Right atrium auricular region (tissue), 2 donors: ENCODE measurements around the gene GABBR2. TPM values are rescaled to one million over a fixed set of nuclear protein-coding genes. Genes with fewer than 3 reads are reported as not detected.

Experiments used
- DNase-seq: peaks from one replicate; pipeline ENCODE4 v3.0.0-alpha.2; 2019; ENCODE audit warnings: low spot score
- H3K27ac ChIP-seq, 2 donors: fragments of 200-600 bp; sonication (generic); 1 replicate in 1 of 2; 2 replicates in 1 of 2; pipeline ENCODE4 v1.5.1; 2016 to 2019
- H3K27me3 ChIP-seq, 2 donors: fragments of 200-600 bp; sonication (generic); one replicate each; pipeline versions ENCODE4 v1.5.1 to v1.6.0; 2017 to 2019
- H3K36me3 ChIP-seq: fragments of 200-600 bp; sonication (generic); one replicate; pipeline ENCODE4 v1.5.1; 2016
- H3K4me1 ChIP-seq, 2 donors: fragments of 200-600 bp; sonication (generic); one replicate each; pipeline versions ENCODE4 v1.5.1 to v1.6.0; 2017 to 2019
- H3K4me3 ChIP-seq, 2 donors: fragments of 200-600 bp; sonication (generic); 1 replicate in 1 of 2; 2 replicates in 1 of 2; pipeline ENCODE4 v1.5.1; 2017 to 2019; ENCODE audit warnings: mild to moderate bottlenecking in 1 of 2, moderate library complexity in 1 of 2
- H3K9me3 ChIP-seq, 2 donors: fragments of 200-600 bp; sonication (generic); one replicate each; pipeline ENCODE4 v1.5.1; 2019
- total RNA-seq, 2 donors: library from RNA; depleted of rRNA; stranded (reverse); fragments of >200 nt; gene quantifications; one replicate each; pipeline ENCODE4 v1.1.0, GENCODE V29; 2016
- TF ChIP-seq, protein P1 (sequence below), 2 donors: fragments of 200-600 bp; sonication (generic); IDR thresholded peaks; one replicate each; pipeline ENCODE4 v1.5.1; 2019; ENCODE audit warnings: antibody characterized with exemption in 2 of 2

GABBR2 gene
- total RNA-seq, 2 donors from 2014 or later, result 0.22 TPM; not detected in 1

GRCh38 chr9:98552331-98552730, 156.4 kb downstream of the GABBR2 start:
- H3K27me3 ChIP-seq, result no peaks in the 10 kb centered on the region
- peak; percentile 48 for DNase-seq
- no peaks in the 10 kb centered on the region for H3K4me1 ChIP-seq
- no peaks in the 10 kb centered on the region for H3K36me3 ChIP-seq
- no peak overlapping the region for H3K4me3 ChIP-seq
- no peaks in the 10 kb centered on the region for H3K9me3 ChIP-seq
- no peak overlapping the region for H3K27ac ChIP-seq
- TF ChIP-seq, protein P1, sequence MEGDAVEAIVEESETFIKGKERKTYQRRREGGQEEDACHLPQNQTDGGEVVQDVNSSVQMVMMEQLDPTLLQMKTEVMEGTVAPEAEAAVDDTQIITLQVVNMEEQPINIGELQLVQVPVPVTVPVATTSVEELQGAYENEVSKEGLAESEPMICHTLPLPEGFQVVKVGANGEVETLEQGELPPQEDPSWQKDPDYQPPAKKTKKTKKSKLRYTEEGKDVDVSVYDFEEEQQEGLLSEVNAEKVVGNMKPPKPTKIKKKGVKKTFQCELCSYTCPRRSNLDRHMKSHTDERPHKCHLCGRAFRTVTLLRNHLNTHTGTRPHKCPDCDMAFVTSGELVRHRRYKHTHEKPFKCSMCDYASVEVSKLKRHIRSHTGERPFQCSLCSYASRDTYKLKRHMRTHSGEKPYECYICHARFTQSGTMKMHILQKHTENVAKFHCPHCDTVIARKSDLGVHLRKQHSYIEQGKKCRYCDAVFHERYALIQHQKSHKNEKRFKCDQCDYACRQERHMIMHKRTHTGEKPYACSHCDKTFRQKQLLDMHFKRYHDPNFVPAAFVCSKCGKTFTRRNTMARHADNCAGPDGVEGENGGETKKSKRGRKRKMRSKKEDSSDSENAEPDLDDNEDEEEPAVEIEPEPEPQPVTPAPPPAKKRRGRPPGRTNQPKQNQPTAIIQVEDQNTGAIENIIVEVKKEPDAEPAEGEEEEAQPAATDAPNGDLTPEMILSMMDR (IDR thresholded peaks at IDR 0.05), result no peak

DNA sequence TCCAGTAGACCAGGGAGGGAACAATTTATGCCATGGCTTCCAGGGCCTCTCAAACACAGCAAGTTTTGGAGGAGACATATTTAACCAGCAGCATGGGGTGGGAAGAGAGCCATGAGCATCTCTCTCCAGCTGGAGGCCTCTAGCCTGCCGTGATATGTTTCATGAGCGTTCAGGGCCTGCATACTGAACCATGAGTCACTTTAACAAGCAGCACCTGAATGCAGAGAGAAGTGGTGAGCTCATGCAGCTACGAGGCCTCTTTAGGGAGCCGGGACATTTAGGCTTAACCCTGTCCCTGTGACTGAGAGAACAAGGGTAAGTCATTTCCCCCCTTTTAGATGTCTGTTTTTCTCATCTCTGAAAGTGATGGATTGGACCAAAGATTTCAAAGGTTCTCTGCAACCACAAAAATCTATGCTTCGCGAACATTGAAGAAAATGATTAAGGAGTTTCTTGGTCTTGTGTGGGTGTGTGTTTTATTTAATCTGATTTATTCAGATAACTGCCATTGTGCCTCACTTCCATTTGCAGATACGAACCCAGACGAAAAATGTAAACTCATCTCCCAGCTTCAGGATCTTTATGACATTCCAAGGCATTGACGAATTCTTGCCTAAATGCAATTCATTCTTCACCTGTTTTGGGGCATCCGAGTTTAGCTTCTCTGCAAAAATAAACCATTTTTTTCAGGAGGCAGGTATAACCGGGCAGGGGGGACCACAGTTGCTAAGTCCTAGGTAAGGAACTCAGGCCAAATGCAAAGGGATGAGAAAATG, 157.0 kb downstream of the GABBR2 start:
- DNase-seq, result peak; percentile 23
- no peaks in the 10 kb centered on the region for H3K4me1 ChIP-seq
- TF ChIP-seq, protein P1 (IDR thresholded peaks at IDR 0.05), result no peak
- no peaks in the 10 kb centered on the region for H3K36me3 ChIP-seq
- no peaks in the 10 kb centered on the region for H3K9me3 ChIP-seq
- no peak overlapping the region for H3K4me3 ChIP-seq
- H3K27me3 ChIP-seq, result no peaks in the 10 kb centered on the region
- no peak overlapping the region for H3K27ac ChIP-seq

GRCh38 chr9:98550206-98550820, 158.4 kb downstream of the GABBR2 start:
- TF ChIP-seq, protein P1 (IDR thresholded peaks at IDR 0.05), result no peak
- Histone ChIP-seq H3K4me1 (no peaks in the 10 kb centered on the region), H3K27ac (no peak overlapping the region), H3K9me3 (no peaks in the 10 kb centered on the region), H3K36me3 (no peaks in the 10 kb centered on the region), H3K27me3 (no peaks in the 10 kb centered on the region), H3K4me3 (no peak overlapping the region)
- peak; percentile 9 for DNase-seq

GRCh38 chr9:98549401-98549800, 159.3 kb downstream of the GABBR2 start:
- H3K27ac ChIP-seq, result no peak overlapping the region
- no peaks in the 10 kb centered on the region for H3K27me3 ChIP-seq
- no peak overlapping the region for H3K4me3 ChIP-seq
- no peaks in the 10 kb centered on the region for H3K36me3 ChIP-seq
- H3K4me1 ChIP-seq, result no peaks in the 10 kb centered on the region
- no peaks in the 10 kb centered on the region for H3K9me3 ChIP-seq
- TF ChIP-seq, protein P1 (IDR thresholded peaks at IDR 0.05), result no peak
- peak; percentile 23 for DNase-seq

DNA sequence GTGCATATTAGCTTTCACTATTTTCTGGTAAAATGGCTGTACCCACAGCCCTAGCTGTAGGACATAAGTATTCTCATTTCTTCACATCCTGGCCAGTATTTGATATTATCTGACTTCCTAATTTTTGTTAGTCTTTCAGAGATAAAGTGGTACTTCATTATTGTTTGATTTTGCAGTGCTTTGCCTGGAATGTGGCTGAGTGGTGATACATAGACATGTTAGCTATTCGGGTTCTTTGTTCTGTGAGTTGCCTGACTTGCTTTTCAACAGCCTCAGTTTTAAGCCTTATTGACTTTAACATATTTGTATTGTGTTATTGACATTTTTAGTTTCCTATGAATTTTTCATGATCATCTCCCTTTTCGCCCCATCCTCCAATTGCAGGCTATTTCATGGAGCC, 161.1 kb downstream of the GABBR2 start:
- Histone ChIP-seq H3K9me3 (no peaks in the 10 kb centered on the region), H3K27ac (no peak overlapping the region)
- TF ChIP-seq, protein P1 (IDR thresholded peaks at IDR 0.05), result no peak

More for the DNA sequence above, 161.1 kb downstream of the GABBR2 start:
- Histone ChIP-seq H3K27me3 (no peaks in the 10 kb centered on the region), H3K4me1 (no peaks in the 10 kb centered on the region), H3K4me3 (no peak overlapping the region), H3K36me3 (no peaks in the 10 kb centered on the region)
- DNase-seq, result no peak
